Measurements from ENCODE around the gene VAT1L.

The VAT1L gene

DNA sequence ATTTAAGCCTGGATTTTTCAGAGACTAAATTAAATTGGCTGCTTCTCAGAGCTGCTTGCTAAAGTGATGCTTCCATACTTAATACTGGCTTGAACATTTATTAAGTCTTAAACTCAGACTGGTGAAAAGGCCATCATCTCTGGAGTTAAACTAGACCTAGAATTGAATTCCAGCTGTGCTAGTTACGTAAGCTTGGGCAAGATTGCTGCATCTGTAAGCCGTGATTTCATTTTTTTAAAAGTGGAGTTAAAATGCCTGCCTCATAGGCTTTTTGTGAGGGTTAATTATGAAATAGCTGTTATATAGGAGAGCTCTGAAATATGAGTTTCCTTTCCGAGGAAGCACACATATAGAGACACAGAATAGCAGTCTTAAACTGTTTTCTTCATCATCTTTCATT, 84.7 kb downstream of the VAT1L start:
- DNase-seq, result no peak

DNA sequence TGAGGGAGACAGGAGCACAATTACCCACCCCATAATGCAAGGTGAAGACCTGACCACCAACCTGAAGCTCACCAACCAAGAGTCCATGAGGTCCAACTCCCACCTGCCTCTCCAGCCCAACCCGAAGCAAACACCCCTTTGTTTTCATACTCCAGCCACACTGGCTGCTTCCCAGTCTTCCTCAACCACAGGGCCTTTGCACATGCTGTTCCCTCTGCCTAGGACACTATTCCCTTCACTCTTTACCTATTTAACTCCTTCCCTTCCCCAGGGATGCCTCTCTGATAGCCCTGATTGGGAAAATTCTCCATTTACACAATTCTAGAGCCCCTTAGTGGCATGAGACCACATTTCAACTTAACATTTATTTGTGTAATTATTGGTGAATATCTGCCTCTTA, 86.0 kb downstream of the VAT1L start:
- DNase-seq, result no peak

DNA sequence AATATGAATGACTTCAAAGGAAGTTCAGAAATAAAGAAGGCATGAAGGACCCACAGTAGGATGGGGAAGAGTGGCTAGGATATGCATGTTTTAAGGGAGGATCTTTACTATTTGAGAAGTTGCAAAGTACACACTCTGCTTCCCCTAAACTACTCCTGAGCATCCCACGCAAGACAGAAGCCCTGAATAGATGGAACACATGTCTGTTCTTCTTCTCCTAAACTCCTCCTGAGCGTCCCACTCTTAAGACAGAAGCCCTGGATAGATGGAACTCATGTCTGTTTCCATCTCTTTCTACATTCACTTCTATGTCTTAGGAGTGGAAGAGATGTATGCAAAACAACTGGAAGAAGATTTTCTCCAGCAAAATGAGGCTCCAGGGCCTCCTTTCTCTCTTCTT, 88.4 kb downstream of the VAT1L start:
- DNase-seq, result no peak

DNA sequence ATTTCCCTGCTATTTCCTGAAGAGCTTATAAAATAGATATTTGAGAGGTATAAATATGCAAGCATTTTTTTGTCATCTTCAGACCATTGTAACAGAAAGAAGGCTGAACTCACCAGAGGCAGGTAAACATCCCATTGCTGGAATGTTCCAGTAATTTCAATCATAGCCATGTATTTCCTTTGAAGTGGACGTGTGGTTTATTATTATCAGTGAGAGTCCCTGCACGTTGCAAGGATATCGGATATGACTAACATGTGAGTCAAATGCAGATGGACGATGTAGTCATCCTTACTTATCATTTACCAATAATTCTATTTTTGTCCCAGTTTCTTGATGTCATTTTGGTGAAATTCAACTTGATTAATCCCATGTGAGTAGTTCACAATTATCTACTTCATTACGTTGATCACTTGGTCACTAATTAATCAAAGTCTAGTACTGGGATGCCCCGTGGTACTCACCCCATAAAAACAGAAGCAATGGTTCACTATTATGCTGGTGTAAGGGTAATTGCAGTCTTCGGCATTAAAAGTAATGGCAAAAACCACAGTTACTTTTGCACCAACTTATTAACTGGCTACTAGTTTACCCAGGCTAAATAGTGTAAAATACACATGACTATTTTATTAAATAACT, 89.5 kb downstream of the VAT1L start:
- no peak for DNase-seq

DNA sequence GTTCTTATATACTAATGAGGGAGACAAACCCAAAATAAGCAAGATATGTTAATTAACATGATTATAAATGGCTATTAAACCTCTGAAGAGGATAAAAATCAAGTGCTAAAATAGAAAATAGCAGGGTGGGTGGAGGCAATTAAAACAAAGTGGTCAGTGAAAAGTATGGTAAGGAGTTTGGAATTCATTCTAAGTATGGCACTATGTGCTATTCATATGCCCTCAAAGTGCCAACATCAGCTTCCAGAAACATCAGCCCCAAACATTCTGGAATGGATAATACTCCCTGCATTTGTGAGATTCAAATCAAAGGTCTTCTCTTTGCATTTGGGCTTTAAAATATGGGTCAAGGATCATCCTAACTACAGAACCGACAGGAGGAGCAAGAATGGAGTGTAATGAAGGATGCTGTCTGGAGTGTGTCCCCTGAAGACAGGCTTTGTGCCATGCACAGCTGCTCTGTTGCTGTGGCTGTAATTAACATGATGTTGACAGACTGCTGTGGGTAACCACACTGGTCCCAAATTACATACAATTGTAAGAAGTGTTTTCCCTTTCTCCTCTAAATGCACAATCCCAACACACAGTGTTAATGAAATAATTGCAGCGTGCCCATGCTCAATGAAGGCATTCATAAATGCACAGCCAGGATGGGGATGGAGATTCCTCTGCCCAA, 93.1 kb downstream of the VAT1L start:
- DNase-seq, result no peak

DNA sequence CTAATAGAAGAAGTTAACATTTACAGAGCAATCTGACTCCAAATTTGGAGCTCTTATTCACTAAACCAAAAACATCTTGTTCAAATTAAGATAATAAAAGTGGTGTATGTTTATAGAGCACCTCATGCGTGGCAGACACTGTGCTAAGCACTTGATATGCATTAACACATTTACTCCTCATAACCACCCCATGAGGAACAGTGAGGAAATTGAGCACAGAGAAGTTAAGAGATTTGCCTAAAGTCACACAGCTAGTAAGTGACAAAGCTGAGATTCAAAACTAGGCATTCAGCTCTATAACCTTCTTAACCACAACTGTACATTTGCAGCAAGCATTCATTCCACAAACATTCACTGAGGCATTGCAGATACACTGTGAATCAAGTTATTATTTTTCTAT, 94.0 kb downstream of the VAT1L start:
- DNase-seq, result no peak

DNA sequence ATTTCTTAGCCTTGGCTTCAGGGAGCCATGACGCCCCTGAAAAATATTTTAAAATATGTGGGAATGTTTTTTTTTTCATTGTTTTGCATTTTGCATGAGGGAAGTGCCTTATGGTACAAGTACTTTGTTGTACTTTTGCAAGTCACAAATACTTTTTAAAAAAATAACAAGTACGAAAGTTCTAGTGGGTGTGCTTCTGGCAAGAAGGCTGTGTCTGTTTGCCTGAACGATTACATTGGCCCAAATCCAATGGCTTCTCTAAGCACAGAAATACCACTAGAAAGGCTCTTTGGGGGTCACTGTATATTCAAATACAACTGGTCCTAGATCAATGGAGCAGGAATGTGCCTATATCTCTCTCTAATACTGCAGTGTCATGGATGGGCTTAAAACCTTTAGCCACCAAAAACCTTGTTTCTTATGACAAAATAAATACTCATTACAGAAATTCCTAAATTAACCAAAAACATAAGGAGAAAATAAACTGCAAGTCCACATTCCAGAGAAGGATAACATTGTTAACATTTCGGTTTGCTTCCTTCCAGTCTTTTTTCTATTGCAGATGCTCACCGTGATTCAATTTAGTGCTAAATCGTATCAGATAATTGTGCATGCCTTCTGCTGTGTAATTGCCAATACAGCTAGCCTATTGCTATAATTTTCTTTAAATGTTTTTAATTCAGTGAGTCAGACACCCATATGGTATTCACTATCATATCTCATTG, 97.4 kb downstream of the VAT1L start:
- DNase-seq, result no peak

DNA sequence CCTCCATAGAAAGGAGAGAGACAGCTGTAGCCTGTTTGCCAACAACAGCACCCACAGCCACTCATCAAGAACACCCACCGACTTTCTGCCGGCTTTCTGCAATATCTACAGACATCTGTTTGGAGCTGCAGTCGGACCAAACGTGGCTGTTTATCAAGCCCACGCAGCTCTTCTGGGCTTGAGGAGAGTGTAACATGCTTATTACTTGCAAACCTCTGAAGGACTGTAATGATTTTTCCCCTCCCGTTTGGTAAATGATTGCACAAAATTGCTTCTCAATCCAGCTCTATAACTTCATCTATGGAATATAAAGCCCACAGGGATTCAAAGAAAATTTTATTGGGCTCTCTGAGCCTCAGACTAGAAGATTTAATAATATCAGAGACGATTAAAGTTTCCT, 100.5 kb downstream of the VAT1L start:
- no peak for DNase-seq

DNA sequence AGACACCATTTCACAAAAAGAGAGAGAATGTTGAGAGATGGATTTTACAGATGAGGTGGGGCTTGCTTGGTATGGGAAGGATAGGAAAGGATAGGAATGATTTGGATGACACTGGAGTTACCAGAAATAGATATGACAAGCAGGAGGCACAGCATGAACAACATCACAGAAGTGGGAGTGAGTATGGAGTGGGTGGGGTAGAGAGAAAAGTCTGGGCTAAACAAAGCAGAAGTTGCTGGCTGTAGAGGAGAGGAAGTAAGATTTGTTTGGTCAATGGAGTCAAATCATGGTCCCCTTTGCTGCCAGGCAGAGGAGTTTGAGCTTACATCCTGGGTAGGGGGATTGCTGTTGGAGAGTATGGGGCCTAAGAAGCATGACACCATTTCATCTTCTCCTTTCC, 101.7 kb downstream of the VAT1L start:
- DNase-seq, result no peak

DNA sequence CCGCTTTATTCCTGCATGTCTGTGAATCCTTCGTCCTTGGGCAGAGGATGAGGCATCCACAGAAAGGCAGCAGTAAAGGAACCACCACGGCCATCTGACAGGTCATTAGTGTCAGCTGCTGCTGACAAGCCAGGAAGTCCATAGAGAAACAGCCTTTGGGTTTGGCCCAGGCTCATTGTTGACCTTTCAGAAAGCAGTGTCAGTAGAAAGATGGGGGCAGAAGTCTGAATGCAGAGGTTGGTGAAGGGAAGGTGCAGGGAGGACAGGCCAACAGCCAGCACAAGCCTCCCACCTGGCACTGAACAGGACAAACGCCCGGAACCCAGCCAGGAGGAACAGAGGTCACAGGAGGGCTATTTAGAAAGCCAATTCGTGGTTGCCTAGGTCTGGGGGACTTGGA, 105.8 kb downstream of the VAT1L start:
- no peak for DNase-seq

DNA sequence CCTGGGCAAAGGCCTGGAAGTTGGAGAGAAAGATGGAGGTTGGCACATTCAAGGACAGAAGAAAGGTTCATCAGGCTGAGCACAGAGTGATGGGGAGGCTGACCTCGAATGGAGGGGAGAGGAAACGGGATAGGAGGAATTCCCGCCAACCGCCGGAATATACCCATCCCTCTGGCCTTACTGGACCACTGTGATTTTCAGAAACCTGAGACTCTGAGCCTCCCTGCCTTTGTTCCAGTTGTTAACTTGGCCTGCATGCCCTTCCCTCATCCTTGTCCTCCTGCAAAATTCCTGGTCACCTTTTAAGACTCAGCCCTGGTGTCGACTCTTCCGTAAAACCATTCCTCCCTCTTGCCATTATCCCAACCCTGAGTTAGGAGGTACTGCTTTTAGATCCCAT, 107.6 kb downstream of the VAT1L start:
- DNase-seq, result no peak

DNA sequence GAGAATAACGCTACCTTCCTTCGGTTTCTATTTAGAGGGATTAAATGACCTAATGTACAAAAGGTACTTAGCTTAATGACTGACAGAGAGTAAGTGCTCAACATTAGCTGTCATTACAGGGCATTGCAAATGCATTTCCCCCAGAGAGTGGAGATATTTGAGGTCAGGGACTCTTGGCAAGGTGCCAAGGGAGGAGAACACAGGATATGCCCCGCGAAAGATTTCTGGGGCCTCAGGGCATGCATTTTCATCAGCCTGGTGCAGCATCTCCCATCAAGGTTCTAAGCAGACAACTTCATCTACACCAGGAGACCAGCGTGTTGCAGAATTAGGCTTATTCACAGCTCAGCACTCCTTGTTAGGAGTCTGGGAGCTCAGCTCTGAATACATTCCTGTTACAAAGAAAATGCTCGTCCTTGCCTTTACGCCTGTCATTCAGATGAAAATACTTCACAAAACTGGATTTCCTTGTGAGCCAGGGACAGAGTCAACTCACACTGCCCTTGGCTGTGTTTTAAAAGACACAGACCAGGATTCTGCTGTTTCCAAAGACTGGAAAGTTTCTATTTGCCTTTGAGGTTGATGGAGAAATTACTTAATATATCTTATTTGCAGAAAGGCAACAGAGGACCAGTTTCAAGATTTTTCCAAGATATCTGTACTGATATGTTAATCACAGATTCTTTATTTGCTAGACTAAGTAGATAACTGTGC, 108.2 kb downstream of the VAT1L start:
- no peak for DNase-seq

DNA sequence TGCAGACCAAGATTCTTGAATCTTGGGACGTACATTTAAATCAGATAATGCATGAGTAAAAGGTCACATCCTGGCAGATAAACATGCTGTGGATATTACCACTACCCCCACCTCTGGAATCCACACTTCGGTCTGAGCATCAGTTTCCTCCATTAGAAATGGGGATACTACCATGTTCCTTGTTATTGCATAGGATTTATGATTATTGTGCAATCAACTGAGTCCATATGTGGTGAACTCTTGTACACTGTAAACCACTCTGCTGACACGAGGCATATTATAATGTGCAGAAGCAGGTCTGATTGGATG, 108.7 kb downstream of the VAT1L start:
- DNase-seq, result no peak

DNA sequence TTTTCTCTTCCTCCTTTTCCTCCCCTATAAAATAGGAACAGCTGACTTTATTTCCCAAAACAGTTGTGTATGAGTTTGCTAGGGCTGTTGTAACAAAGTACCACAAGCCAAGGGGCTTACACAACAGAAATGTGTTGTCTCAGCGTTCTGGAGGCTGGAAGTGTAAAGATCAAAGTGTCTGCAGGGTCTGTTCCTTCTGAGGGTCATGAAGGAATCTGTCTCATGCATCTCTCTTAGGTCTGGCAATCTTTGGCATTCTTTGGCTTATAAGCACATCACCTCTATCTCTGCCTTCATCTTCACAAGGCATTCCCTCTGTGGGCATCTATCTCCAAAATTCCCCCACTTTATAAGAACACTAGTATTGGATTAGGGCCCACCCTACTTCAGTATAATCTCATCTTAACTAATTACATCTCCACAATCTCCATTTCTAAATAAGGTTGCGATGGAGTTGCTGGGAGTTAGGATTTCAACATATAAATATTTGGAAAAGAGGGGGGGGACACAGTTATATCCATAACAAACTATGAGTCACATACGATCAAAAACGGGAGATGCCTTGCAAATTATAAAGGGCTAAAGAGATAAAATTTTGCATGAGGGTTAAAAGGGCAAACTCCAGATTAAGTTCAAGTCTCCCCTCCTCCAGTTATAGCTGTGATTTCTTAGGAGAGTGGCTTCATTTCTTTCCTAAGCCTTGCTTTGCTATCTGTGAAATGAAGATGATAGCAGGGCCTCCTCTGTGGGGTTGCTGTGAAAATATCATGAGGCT, 109.7 kb downstream of the VAT1L start:
- no peak for DNase-seq

DNA sequence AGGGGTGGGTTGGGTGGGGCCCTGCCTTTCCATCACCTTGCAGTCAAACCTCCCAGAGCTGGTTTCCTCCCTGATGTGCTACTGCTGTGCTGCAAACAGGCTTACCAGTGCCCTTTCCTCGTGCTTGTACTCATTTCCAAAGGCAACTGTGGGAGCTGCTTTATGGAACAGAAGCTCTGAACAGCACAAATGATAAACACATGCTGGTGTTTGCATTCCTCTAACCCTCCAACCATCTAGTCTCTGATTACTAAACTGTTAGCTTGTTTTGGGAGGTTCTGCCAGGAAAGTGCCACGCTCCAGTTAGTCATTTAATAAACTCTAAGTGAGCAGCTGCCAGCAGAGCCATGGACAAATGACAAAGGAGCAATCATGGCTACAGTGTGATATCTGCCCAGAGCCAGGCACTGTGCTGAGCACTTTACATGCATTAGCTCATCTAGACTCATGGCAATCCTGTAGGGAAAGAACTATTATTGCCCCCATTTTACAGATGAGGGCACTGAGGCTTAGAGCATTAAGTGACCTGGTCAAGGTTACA, 110.4 kb downstream of the VAT1L start:
- DNase-seq, result no peak

DNA sequence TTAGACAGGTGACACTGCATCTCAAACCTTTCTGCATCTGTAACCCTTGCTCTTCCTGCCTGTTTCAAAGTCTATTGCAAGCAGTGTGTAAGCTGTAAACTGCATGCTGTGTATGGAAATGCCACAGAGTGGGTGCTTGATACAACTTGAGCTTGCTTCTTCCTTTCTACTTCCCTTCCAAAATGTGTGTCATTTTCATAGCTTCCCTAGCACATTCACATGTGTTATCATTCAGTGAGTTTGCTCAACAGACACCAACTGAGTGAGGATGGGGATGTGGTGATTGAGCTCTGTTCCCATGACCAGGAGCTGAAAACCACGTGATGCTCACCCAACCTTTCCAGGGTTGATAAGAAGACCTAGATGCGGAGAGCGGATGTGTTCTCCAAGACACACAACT, 111.1 kb downstream of the VAT1L start:
- DNase-seq, result no peak

DNA sequence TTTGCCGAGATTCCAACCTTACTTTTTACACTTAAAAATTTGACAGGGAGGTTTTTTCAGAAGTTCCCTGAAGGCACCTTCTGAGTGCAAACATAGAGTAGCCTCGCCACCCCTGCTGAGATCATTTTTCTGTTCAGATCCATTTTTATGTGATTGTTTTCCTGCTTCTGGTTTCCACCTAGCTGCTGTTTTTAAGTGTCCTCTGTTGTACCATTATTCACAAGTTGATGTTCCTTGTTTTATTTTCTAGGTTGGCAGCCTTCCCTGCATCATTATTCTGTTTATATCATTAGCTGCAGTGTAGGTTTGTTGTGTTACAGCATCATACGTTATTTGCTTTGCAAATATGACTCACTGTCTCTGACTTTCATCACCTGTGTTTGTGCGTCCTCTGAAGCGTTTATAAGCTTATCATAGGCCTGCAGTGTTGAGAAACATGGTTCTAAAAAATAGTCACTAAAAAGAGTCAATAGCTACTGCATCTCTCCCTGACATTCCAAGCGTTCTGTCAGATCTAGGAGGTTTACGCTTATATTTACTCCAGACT, 117.1 kb downstream of the VAT1L start:
- DNase-seq, result no peak

DNA sequence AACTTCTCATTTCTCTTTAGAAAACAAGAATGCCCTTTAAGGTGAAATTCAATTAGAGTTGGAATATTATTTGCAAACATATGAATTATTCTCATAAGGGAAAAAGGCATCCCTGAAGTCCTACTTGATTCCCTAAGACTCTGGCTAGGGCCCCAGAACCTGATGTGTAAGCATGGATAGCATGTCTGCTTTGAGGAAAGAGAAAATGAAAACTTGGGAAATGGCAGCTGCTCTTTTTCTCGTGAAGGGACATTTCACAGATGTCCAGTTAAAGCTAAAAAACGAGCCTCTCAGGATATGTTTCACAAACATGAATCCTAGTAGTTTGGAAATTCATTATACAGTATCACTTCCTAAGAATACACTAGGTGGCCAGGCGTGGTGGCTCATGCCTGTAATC, 121.7 kb downstream of the VAT1L start:
- DNase-seq, result no peak

DNA sequence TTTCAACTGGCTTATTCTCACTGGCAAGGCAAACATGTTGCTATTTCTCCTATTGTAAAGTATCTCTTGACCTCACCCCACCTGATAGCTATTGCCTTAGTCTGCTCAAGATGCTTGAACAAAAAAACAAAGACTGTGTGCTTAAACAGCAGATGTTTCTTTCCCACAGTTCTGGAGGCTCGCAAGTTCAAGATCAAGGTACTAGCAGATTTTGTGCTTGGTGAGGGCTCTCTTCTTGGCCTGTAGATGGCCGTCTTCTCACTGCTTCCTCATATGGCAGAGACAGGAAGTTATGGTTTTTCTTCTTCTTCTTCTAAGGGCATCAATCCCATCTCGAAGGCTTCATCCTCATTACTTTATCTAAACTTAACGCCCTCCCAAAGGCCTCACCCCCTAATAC, 124.3 kb downstream of the VAT1L start:
- no peak for DNase-seq

DNA sequence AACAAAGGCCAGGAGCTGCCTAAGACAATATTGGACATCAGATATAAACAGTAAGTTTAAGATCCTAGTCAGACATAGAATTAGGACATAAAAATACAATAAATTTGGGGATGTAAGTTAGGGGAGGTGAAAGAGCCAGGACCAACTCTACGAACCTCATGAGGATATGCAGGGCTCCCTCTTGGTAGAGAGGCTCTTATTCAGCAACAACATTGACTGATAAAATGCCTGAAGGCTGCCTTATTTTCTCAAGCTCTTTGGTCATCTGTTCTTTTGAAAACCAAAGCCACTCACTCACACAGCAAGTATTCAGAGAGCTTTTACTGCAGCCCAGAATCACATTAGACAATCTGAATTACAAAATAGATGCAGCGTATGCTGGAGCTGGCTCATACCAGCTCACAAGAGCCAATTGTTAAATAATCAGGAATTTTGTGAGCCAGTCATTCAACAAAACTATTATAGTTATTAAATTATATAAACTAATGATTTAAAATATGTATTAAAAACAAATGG, 125.4 kb downstream of the VAT1L start:
- no peak for DNase-seq

DNA sequence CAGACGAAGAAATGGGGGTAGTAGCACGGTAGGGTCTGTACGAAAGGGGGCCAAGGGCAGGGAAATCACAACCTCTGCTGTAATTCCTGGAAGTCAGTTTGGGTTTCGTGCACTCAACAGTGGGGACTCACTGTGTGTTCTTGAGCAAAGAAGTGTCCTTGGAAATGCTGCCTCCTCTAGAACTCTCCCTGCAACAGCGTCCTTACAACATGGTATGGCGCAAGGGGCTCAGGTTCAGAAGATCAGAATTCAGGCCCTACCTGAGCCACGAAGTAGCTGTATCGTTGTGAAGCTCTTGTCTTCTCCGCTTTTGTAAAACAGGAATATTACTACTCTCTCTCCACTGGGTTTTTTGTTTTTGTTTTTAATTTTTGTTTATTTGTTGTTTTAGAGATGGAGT, 127.7 kb downstream of the VAT1L start:
- DNase-seq, result no peak

DNA sequence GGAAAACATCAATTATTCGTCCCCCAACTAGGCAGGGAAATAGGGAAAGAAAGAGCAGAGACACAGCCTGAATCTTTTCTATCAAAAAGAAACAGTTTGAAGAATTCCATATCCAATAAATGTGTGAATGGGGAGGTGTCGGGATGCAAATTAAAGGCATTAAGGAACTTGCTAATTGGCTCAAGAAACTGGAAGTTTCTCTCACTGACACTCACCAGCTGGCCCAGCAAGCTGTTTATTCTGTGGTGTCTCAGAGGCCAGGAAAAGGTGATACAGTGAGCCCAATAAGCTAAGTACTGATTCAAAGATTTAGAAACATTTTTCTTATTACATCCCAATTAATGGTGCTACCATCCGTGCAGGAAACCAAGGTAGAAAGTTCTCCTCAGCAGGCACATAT, 129.6 kb downstream of the VAT1L start:
- DNase-seq, result no peak

Data from activated CD4-positive, alpha-beta T cell treated with anti-CD3 and anti-CD28 coated beads for 48 hours (primary cell).